ENCODE data around the gene RAD51AP1.

DNA sequence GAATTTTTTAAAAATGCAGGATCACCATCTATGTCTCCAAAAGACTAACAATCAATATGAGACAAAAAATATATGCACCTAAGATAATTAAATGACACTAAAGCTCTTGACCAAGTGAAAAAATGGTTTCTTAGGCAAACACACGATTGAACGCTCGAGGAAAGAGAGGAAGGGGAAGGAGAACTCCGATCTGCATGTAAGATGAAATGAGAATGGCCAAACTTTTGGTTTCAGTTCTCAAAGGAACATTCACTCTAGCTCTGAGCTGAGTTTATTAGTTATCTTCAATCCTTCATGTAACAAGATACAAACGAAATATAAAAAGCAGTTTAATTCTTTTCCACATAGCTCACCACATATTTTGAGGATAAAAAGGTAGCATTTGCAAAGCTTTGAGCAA lies 26.1 kb downstream of the RAD51AP1 start:
- TF ChIP-seq, protein P1, sequence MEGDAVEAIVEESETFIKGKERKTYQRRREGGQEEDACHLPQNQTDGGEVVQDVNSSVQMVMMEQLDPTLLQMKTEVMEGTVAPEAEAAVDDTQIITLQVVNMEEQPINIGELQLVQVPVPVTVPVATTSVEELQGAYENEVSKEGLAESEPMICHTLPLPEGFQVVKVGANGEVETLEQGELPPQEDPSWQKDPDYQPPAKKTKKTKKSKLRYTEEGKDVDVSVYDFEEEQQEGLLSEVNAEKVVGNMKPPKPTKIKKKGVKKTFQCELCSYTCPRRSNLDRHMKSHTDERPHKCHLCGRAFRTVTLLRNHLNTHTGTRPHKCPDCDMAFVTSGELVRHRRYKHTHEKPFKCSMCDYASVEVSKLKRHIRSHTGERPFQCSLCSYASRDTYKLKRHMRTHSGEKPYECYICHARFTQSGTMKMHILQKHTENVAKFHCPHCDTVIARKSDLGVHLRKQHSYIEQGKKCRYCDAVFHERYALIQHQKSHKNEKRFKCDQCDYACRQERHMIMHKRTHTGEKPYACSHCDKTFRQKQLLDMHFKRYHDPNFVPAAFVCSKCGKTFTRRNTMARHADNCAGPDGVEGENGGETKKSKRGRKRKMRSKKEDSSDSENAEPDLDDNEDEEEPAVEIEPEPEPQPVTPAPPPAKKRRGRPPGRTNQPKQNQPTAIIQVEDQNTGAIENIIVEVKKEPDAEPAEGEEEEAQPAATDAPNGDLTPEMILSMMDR (conservative IDR thresholded peaks at IDR 0.05; ENCODE audit: low read length) = no peak
- TF ChIP-seq EZH2phosphoT487 (IDR thresholded peaks at IDR 0.05; ENCODE audit: borderline replicate concordance, low read depth, low read length) = no peak
